ENCODE results near the gene MMP17. TPM values are rescaled to one million over a fixed set of nuclear protein-coding genes. Genes with fewer than 3 reads are reported as not detected.

Gene MMP17
- total RNA-seq (2021) (12.6 and 14.9 TPM in 2 replicates), Bru-seq, nascent RNA (percentile 39 among the genes with signal in this experiment), BruChase-seq, experiment 1, labeled RNA remaining after a 2-hour chase (percentile 46 among the genes with signal in this experiment), BruChase-seq, experiment 2, labeled RNA remaining after a 6-hour chase (percentile 52 among the genes with signal in this experiment)
- long read RNA-seq, transcript MMP17-201 (10 exons, 2,411 nt), result major isoform, 13 of 31 reads
- long read RNA-seq, partial matches to known transcripts, result 1 of 31 reads
- long read RNA-seq, other reads (novel, unspliced or antisense), result 16 of 31 reads

GRCh38 chr12:131827961-131828534, at the start of gene MMP17:
TSS of gene MMP17 (plus strand) at chr12:131828393. CDS start at chr12:131828495, 102 bp downstream.
- Histone ChIP-seq H3K4me3 (ENCODE audit: low read depth, low read length, poor library complexity, severe bottlenecking) (peak within 1 kb of the TSS; percentile 54), H3K36me3 (ENCODE audit: insufficient read depth, low read length, poor library complexity, severe bottlenecking) (no peaks in the 10 kb centered on the region), H3K27me3 (replicated peaks; ENCODE audit: insufficient read depth, low read depth, low read length, poor library complexity) (no peaks in the 10 kb centered on the region), H3K4me1 (ENCODE audit: insufficient read depth, low read length, poor library complexity, severe bottlenecking) (peaks cover 20% of the 10 kb centered on the region), H3K9me3 (ENCODE audit: low read depth, low read length, poor library complexity, severe bottlenecking) (no peaks in the 10 kb centered on the region), H3K27ac (ENCODE audit: low read depth, low read length, poor library complexity, severe bottlenecking) (no peak within 1 kb of the TSS)
- ChIA-PET CTCF (no interaction called here), POLR2A (ENCODE audit: low non-redundant PET) (no interaction called here)
- TF ChIP-seq EZH2 (IDR thresholded peaks at IDR 0.05; ENCODE audit: borderline replicate concordance, low read depth, low read length, poor library complexity, severe bottlenecking) (no peak), CTCF (conservative IDR thresholded peaks at IDR 0.05; ENCODE audit: low read depth, low read length) (peak; percentile 24; the same call in 1 of the 2 replicates)
- no TSS peak for BruUV-seq (replicated peaks)
- intact Hi-C loops (cut with micrococcal nuclease; ENCODE audit: unreplicated experiment), result no loop called here
- peak; percentile 82 for DNase-seq (ENCODE audit: low spot score)

- H3K36me3 ChIP-seq (ENCODE audit: insufficient read depth, low read length, poor library complexity, severe bottlenecking), result peaks cover 33% of the 10 kb centered on the region
- no peaks in the 10 kb centered on the region for H3K27me3 ChIP-seq (replicated peaks; ENCODE audit: insufficient read depth, low read depth, low read length, poor library complexity)
- no peak overlapping the region for H3K27ac ChIP-seq (ENCODE audit: low read depth, low read length, poor library complexity, severe bottlenecking)
- intact Hi-C loops (cut with micrococcal nuclease; ENCODE audit: unreplicated experiment), result no loop called here
- no peak overlapping the region for H3K4me3 ChIP-seq (ENCODE audit: low read depth, low read length, poor library complexity, severe bottlenecking)
- ChIA-PET POLR2A (ENCODE audit: low non-redundant PET) (no interaction called here), CTCF (no interaction called here)
- peaks cover 7% of the 10 kb centered on the region for H3K4me1 ChIP-seq (ENCODE audit: insufficient read depth, low read length, poor library complexity, severe bottlenecking)
- TF ChIP-seq CTCF (conservative IDR thresholded peaks at IDR 0.05; ENCODE audit: low read depth, low read length) (no peak), EZH2 (IDR thresholded peaks at IDR 0.05; ENCODE audit: borderline replicate concordance, low read depth, low read length, poor library complexity, severe bottlenecking) (no peak)
- no peak for DNase-seq (ENCODE audit: low spot score)
- no peaks in the 10 kb centered on the region for H3K9me3 ChIP-seq (ENCODE audit: low read depth, low read length, poor library complexity, severe bottlenecking)
- no TSS peak for BruUV-seq (replicated peaks)
These were observed 49.2 kb upstream of the MMP17 start for GRCh38 chr12:131779027-131779426.

- DNase-seq (ENCODE audit: low spot score), result no peak
- TF ChIP-seq EZH2 (IDR thresholded peaks at IDR 0.05; ENCODE audit: borderline replicate concordance, low read depth, low read length, poor library complexity, severe bottlenecking) (no peak), CTCF (conservative IDR thresholded peaks at IDR 0.05; ENCODE audit: low read depth, low read length) (no peak)
- peaks cover 26% of the 10 kb centered on the region for H3K4me1 ChIP-seq (ENCODE audit: insufficient read depth, low read length, poor library complexity, severe bottlenecking)
- ChIA-PET POLR2A (ENCODE audit: low non-redundant PET) (interaction anchor here (0.5 kb wide), 1 partner anchor 114 kb away, joined by 4 read pairs; no protein-coding TSS in a partner anchor), CTCF (no interaction called here)
- no peaks in the 10 kb centered on the region for H3K9me3 ChIP-seq (ENCODE audit: low read depth, low read length, poor library complexity, severe bottlenecking)
- H3K36me3 ChIP-seq (ENCODE audit: insufficient read depth, low read length, poor library complexity, severe bottlenecking), result peaks cover 37% of the 10 kb centered on the region
- no peaks in the 10 kb centered on the region for H3K27me3 ChIP-seq (replicated peaks; ENCODE audit: insufficient read depth, low read depth, low read length, poor library complexity)
- H3K27ac ChIP-seq (ENCODE audit: low read depth, low read length, poor library complexity, severe bottlenecking), result no peak overlapping the region
- BruUV-seq (replicated peaks), result no TSS peak
- intact Hi-C loops (cut with micrococcal nuclease; ENCODE audit: unreplicated experiment), result no loop called here
- H3K4me3 ChIP-seq (ENCODE audit: low read depth, low read length, poor library complexity, severe bottlenecking), result no peak overlapping the region
These were observed 46.1 kb upstream of the MMP17 start for GRCh38 chr12:131782061-131782460.
